Mesenchymal stem cell (in vitro differentiated cells and primary cell): ENCODE data around the gene COBL.
A peak's percentile ranks its signal among the peaks of the same experiment; 100 is the strongest.

ENCODE experiments used
- DNase-seq: peaks from one replicate; pipeline ENCODE4 v3.0.0-alpha.2; 2013
- H2AFZ ChIP-seq: one replicate; pipeline ENCODE4 v1.6.1; 2013; ENCODE audit warnings: low read depth, mild to moderate bottlenecking, control low read depth, inconsistent platforms, low read length, moderate library complexity
- H2AK5ac ChIP-seq: 2 replicates; pipeline ENCODE4 v1.6.1; 2013; ENCODE audit warnings: low read length, moderate library complexity, mild to moderate bottlenecking, inconsistent platforms; ENCODE audit not compliant: severe bottlenecking
- H2BK120ac ChIP-seq: one replicate; pipeline ENCODE4 v1.6.1; 2013; ENCODE audit warnings: low read depth, mild to moderate bottlenecking, inconsistent platforms, low read length, moderate library complexity
- H2BK12ac ChIP-seq, 2 experiments: one replicate each; pipeline ENCODE4 v1.6.1; 2013; ENCODE audit warnings: inconsistent platforms in 2 of 2, low read length in 2 of 2, mild to moderate bottlenecking in 2 of 2, moderate library complexity in 2 of 2, control low read depth in 1 of 2
- H2BK15ac ChIP-seq: one replicate; pipeline ENCODE4 v1.6.1; 2013; ENCODE audit warnings: mild to moderate bottlenecking, low read depth, inconsistent platforms; ENCODE audit not compliant: poor library complexity, severe bottlenecking
- H2BK5ac ChIP-seq: 2 replicates; pipeline ENCODE4 v1.6.1; 2013; ENCODE audit warnings: low read depth, mild to moderate bottlenecking, low read length, control low read depth, inconsistent platforms; ENCODE audit not compliant: poor library complexity, severe bottlenecking
- H3K14ac ChIP-seq, 2 experiments: one replicate each; pipeline ENCODE4 v1.6.1; 2013; ENCODE audit warnings: inconsistent platforms in 2 of 2, low read length in 2 of 2, control low read depth in 1 of 2, mild to moderate bottlenecking in 1 of 2, moderate library complexity in 1 of 2
- H3K18ac ChIP-seq, 2 experiments: one replicate each; pipeline ENCODE4 v1.6.1; 2013; ENCODE audit warnings: inconsistent platforms in 2 of 2, low read length in 2 of 2, control low read depth in 1 of 2, low read depth in 1 of 2, mild to moderate bottlenecking in 1 of 2
- H3K23ac ChIP-seq, 2 experiments: one replicate each; pipeline ENCODE4 v1.6.1; 2013; ENCODE audit warnings: inconsistent platforms in 2 of 2, low read length in 2 of 2, mild to moderate bottlenecking in 2 of 2, moderate library complexity in 2 of 2, control low read depth in 1 of 2
- H3K27ac ChIP-seq: 2 replicates; pipeline ENCODE4 v1.5.1; 2013; ENCODE audit warnings: mild to moderate bottlenecking, moderate library complexity, low read length, control low read depth, inconsistent platforms; ENCODE audit not compliant: poor library complexity, severe bottlenecking
- H3K27me3 ChIP-seq, 2 experiments: 2 replicates each; pipeline versions ENCODE4 v1.6.1 to v1.7.0; 2013; ENCODE audit warnings: low read length in 2 of 2, mild to moderate bottlenecking in 2 of 2, moderate library complexity in 2 of 2, control low read depth in 1 of 2, inconsistent platforms in 1 of 2; ENCODE audit not compliant: control insufficient read depth in 1 of 2, insufficient read depth in 1 of 2
- H3K36me3 ChIP-seq, 2 experiments: 2 replicates each; pipeline versions ENCODE4 v1.6.1 to v1.7.0; 2013; ENCODE audit warnings: low read length in 2 of 2, control low read depth in 1 of 2, inconsistent platforms in 1 of 2, low read depth in 1 of 2, mild to moderate bottlenecking in 1 of 2; ENCODE audit not compliant: insufficient read depth in 2 of 2, control insufficient read depth in 1 of 2
- H3K4ac ChIP-seq, 2 experiments: one replicate each; pipeline ENCODE4 v1.6.1; 2013; ENCODE audit warnings: inconsistent platforms in 2 of 2, low read length in 2 of 2, mild to moderate bottlenecking in 2 of 2, moderate library complexity in 2 of 2, control low read depth in 1 of 2, low read depth in 1 of 2
- H3K4me1 ChIP-seq: 2 replicates; pipeline ENCODE4 v1.6.1; 2013; ENCODE audit warnings: low read depth, low read length, control low read depth; ENCODE audit not compliant: control insufficient read depth, insufficient read depth
- H3K4me2 ChIP-seq: 2 replicates; pipeline ENCODE4 v1.6.1; 2013; ENCODE audit warnings: low read length, mild to moderate bottlenecking, inconsistent platforms; ENCODE audit not compliant: poor library complexity, severe bottlenecking
- H3K4me3 ChIP-seq, 2 experiments: 2 replicates each; pipeline versions ENCODE4 v1.5.1 to v1.7.0; 2013; ENCODE audit warnings: low read length in 2 of 2, mild to moderate bottlenecking in 2 of 2, control low read depth in 1 of 2, low read depth in 1 of 2; ENCODE audit not compliant: insufficient read depth in 1 of 2
- H3K79me1 ChIP-seq: replicated peaks from 2 replicates; pipeline ENCODE4 v1.6.1; 2013; ENCODE audit warnings: mild to moderate bottlenecking, control low read depth, low read length, inconsistent platforms; ENCODE audit not compliant: poor library complexity, severe bottlenecking
- H3K9ac ChIP-seq: 2 replicates; pipeline ENCODE4 v1.7.0; 2013; ENCODE audit warnings: mild to moderate bottlenecking, low read length, moderate library complexity
- H3K9me3 ChIP-seq: 2 replicates; pipeline ENCODE4 v1.7.0; 2013; ENCODE audit warnings: mild to moderate bottlenecking, low read length; ENCODE audit not compliant: control insufficient read depth
- H4K8ac ChIP-seq: one replicate; pipeline ENCODE4 v1.6.1; 2013; ENCODE audit warnings: inconsistent platforms, mild to moderate bottlenecking, low read length, moderate library complexity
- H4K91ac ChIP-seq: one replicate; pipeline ENCODE4 v1.6.1; 2013; ENCODE audit warnings: mild to moderate bottlenecking, low read length, inconsistent platforms
- WGBS: methylation state at CpG from one replicate; pipeline ENCODE4 v1.1.7; 2013; ENCODE audit warnings: mixed read lengths; 5-methylcytosine and 5-hydroxymethylcytosine counted together

The COBL gene

GRCh38 chr7:51031791-51032515, 284.7 kb downstream of the COBL start:
- no peak overlapping the region for H4K8ac ChIP-seq
- no peak overlapping the region for H2AFZ ChIP-seq
- no peaks in the 10 kb centered on the region for H3K36me3 ChIP-seq
- no peaks in the 10 kb centered on the region for H3K27me3 ChIP-seq
- H3K4ac ChIP-seq: peak overlapping the region in 1 of 2 experiments; percentile 77
- WGBS: 97% methylated on average over 7 of the region's 8 CpGs
- peak overlapping the region; percentile 24 for H2BK120ac ChIP-seq
- peak overlapping the region; percentile 66 to 85 for H2BK12ac ChIP-seq
- H4K91ac ChIP-seq: no peak overlapping the region
- no peak overlapping the region for H3K14ac ChIP-seq
- no peak overlapping the region for H3K23ac ChIP-seq
- H3K27ac ChIP-seq: no peak overlapping the region
- H3K4me2 ChIP-seq: no peak overlapping the region
- peak overlapping the region; percentile 19 to 90 for H3K18ac ChIP-seq
- H2AK5ac ChIP-seq: peak overlapping the region; percentile 43
- no peaks in the 10 kb centered on the region for H3K9me3 ChIP-seq
- H2BK15ac ChIP-seq: no peak overlapping the region
- H3K9ac ChIP-seq: no peak overlapping the region
- no peaks in the 10 kb centered on the region for H3K79me1 ChIP-seq
- DNase-seq: no peak
- no peak overlapping the region for H2BK5ac ChIP-seq
- H3K4me3 ChIP-seq: no peak overlapping the region
- peaks cover 23% of the 10 kb centered on the region for H3K4me1 ChIP-seq

DNA sequence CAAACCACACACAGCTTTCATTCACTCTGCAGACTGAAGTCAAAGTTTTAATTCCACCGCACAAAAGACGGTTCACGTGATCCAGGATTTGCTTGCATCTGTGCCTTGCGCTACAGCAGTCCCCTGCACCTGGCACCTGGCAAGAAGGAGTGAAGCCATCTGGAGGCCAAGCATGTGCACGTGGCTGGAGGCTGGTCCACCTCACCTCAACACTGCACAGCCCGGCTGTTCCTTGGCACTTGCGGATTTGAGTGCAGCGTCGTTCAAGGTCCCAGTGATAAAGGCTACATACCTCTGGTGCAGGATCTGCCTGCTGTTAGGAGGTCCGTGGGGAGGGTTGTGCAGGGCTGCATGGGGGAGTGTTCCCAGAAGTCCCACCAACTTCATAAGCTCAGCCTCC, 285.4 kb downstream of the COBL start:
- Histone ChIP-seq H4K8ac (no peak overlapping the region), H3K4me1 (peaks cover 19% of the 10 kb centered on the region), H3K23ac (no peak overlapping the region), H3K79me1 (no peaks in the 10 kb centered on the region), H3K27ac (no peak overlapping the region), H3K18ac (peak overlapping the region in 1 of 2 experiments; percentile 88), H2BK5ac (no peak overlapping the region), H2BK15ac (no peak overlapping the region), H2AK5ac (peak overlapping the region; percentile 21), H3K4me2 (no peak overlapping the region), H3K27me3 (no peaks in the 10 kb centered on the region), H2AFZ (no peak overlapping the region), H2BK12ac (peak overlapping the region; percentile 55 to 76), H3K4me3 (no peak overlapping the region), H3K36me3 (no peaks in the 10 kb centered on the region), H2BK120ac (no peak overlapping the region), H3K9me3 (no peaks in the 10 kb centered on the region), H3K4ac (peak overlapping the region; percentile 30 to 62), H4K91ac (peak overlapping the region; percentile 52), H3K9ac (no peak overlapping the region), H3K14ac (peak overlapping the region in 1 of 2 experiments; percentile 71)
- no peak for DNase-seq
- WGBS: 95% methylated on average over 9 of the region's 10 CpGs

DNA sequence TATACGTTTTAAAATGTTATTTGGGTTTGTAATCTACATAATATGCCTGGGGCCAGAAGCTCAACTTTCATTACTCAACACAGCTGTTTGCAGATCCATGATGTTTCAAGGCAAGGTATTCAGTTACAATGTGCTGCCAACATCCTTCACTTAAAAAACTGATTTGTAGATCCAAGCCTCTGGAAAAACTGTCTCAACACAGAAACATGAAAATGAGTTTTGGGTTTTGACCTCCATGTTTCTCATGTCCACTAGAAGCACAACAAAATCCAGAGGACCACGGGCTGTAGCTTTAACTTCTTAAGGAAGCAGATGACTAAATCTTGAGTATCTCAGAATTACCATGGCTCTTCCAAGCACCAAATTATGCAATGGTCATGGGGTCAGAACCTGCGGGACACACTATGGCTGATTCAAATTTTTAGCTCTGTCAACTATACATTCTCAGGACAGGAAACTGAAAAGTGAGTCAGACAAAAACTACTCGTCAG, 286.9 kb downstream of the COBL start:
- Histone ChIP-seq H3K4me2 (no peak overlapping the region), H3K4me1 (peaks cover 19% of the 10 kb centered on the region), H3K4ac (no peak overlapping the region), H3K23ac (no peak overlapping the region), H3K18ac (no peak overlapping the region), H3K27me3 (no peaks in the 10 kb centered on the region), H3K9me3 (no peaks in the 10 kb centered on the region), H2BK5ac (no peak overlapping the region), H2BK12ac (no peak overlapping the region), H2AK5ac (no peak overlapping the region), H2BK15ac (no peak overlapping the region), H2BK120ac (no peak overlapping the region), H4K91ac (no peak overlapping the region), H3K27ac (peak overlapping the region; percentile 6), H3K79me1 (no peaks in the 10 kb centered on the region), H3K4me3 (no peak overlapping the region), H3K14ac (no peak overlapping the region), H4K8ac (no peak overlapping the region), H2AFZ (no peak overlapping the region), H3K36me3 (no peaks in the 10 kb centered on the region), H3K9ac (no peak overlapping the region)
- 0% methylated on average over 2 of the region's 4 CpGs for WGBS
- peak; percentile 84 for DNase-seq

GRCh38 chr7:51029131-51029530, 287.5 kb downstream of the COBL start:
- no peak overlapping the region for H2BK15ac ChIP-seq
- no peak overlapping the region for H3K23ac ChIP-seq
- no peak overlapping the region for H2BK120ac ChIP-seq
- no peak overlapping the region for H3K14ac ChIP-seq
- H3K4me3 ChIP-seq: no peak overlapping the region
- no peak for DNase-seq
- H3K36me3 ChIP-seq: no peaks in the 10 kb centered on the region
- peaks cover 18% of the 10 kb centered on the region for H3K4me1 ChIP-seq
- WGBS: 88% methylated on average over 12 of the region's 13 CpGs
- no peaks in the 10 kb centered on the region for H3K79me1 ChIP-seq
- peak overlapping the region; percentile 10 for H4K8ac ChIP-seq
- H3K27ac ChIP-seq: no peak overlapping the region
- H2BK5ac ChIP-seq: no peak overlapping the region
- no peak overlapping the region for H3K9ac ChIP-seq
- H3K4me2 ChIP-seq: no peak overlapping the region
- no peaks in the 10 kb centered on the region for H3K9me3 ChIP-seq
- H3K4ac ChIP-seq: peak overlapping the region in 1 of 2 experiments; percentile 40
- peak overlapping the region; percentile 10 to 69 for H3K18ac ChIP-seq
- H2AFZ ChIP-seq: no peak overlapping the region
- peak overlapping the region; percentile 28 for H2AK5ac ChIP-seq
- H4K91ac ChIP-seq: peak overlapping the region; percentile 52
- H2BK12ac ChIP-seq: peak overlapping the region; percentile 64 to 89
- no peaks in the 10 kb centered on the region for H3K27me3 ChIP-seq
